SH-SY5Y (cell line): ENCODE results near the gene NAA10.

Source experiments
- GATA2 ChIP-seq: IDR thresholded peaks from 2 replicates; pipeline ENCODE4 v1.6.1; 2011; ENCODE audit warnings: mild to moderate bottlenecking, low read depth, low read length
- GATA3 ChIP-seq: IDR thresholded peaks from 2 replicates; pipeline ENCODE4 v1.6.1; 2011; ENCODE audit warnings: low read depth, mild to moderate bottlenecking, low read length, moderate library complexity

DNA sequence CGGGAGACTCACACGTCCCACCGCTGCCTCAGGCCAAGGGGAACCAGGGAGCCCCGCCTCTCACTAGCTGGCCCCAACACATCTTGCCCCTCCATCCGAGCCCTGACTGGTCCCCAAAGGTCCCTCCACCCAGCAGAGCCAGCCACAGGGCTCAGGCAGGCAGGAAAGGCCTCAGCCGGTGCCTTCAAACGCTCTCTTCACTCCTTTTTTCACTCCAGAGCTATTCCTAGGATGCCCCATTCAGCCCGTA, 7.2 kb downstream of the NAA10 start:
- no peak for TF ChIP-seq GATA3
- no peak for TF ChIP-seq GATA2
